Astrocyte (in vitro differentiated cells and primary cell): Measurements from ENCODE around the gene C10orf62. TPM values are rescaled to one million over a fixed set of nuclear protein-coding genes. Genes with fewer than 3 reads are reported as not detected.

ENCODE experiments used
- DNase-seq: peaks from one replicate; pipeline ENCODE4 v3.0.0-alpha.2; 2010; ENCODE audit warnings: low read depth
- FAIRE-seq: peaks from 2 replicates; lab custom pipeline; 2011; peaks lifted over from hg19 to GRCh38; lab: Jason Lieb, UNC
- H2AFZ ChIP-seq: 2 replicates; pipeline ENCODE4 v1.6.0; 2012; ENCODE audit warnings: low read depth, low read length, inconsistent platforms
- H3K27ac ChIP-seq: 2 replicates; pipeline ENCODE4 v1.5.1; 2011; ENCODE audit warnings: low read depth, low read length, inconsistent platforms
- H3K27me3 ChIP-seq: 2 replicates; pipeline ENCODE4 v1.6.0; 2011; ENCODE audit warnings: low read length, inconsistent platforms; ENCODE audit not compliant: insufficient read depth
- H3K36me3 ChIP-seq: 2 replicates; pipeline ENCODE4 v1.5.1; 2011; ENCODE audit warnings: low read length, inconsistent platforms; ENCODE audit not compliant: insufficient read depth
- H3K4me1 ChIP-seq: 2 replicates; pipeline ENCODE4 v1.5.1; 2011; ENCODE audit warnings: low read length, inconsistent platforms; ENCODE audit not compliant: insufficient read depth
- H3K4me2 ChIP-seq: 2 replicates; pipeline ENCODE4 v1.6.0; 2012; ENCODE audit warnings: low read length, inconsistent platforms
- H3K4me3 ChIP-seq: 2 replicates; pipeline ENCODE4 v1.5.1; 2011; ENCODE audit warnings: low read depth, mild to moderate bottlenecking, low read length, inconsistent platforms; ENCODE audit not compliant: insufficient read depth
- H3K79me2 ChIP-seq: 2 replicates; pipeline ENCODE4 v1.6.0; 2012; ENCODE audit warnings: mild to moderate bottlenecking, low read length, inconsistent platforms; ENCODE audit not compliant: insufficient read depth
- H3K9ac ChIP-seq: 2 replicates; pipeline ENCODE4 v1.6.0; 2012; ENCODE audit warnings: mild to moderate bottlenecking, low read length, inconsistent platforms
- H3K9me3 ChIP-seq: 2 replicates; pipeline ENCODE4 v1.5.1; 2012; ENCODE audit warnings: low read depth, mild to moderate bottlenecking, low read length, inconsistent platforms; ENCODE audit not compliant: insufficient read depth
- H4K20me1 ChIP-seq: 2 replicates; pipeline ENCODE4 v1.6.0; 2012; ENCODE audit warnings: low read length, inconsistent platforms; ENCODE audit not compliant: insufficient read depth
- H3K27ac Mint-ChIP-seq: one replicate; pipeline ENCODE4 v1.8.0; 2021; ENCODE audit warnings: mild to moderate bottlenecking, mixed read lengths; ENCODE audit not compliant: unreplicated experiment
- H3K27me3 Mint-ChIP-seq: one replicate; pipeline ENCODE4 v1.8.0; 2021; ENCODE audit warnings: low read depth, mixed read lengths; ENCODE audit not compliant: unreplicated experiment
- H3K36me3 Mint-ChIP-seq: one replicate; pipeline ENCODE4 v1.8.0; 2021; ENCODE audit warnings: low read depth, mixed read lengths; ENCODE audit not compliant: unreplicated experiment
- H3K4me1 Mint-ChIP-seq: one replicate; pipeline ENCODE4 v1.8.0; 2021; ENCODE audit warnings: low read depth, mixed read lengths; ENCODE audit not compliant: unreplicated experiment
- H3K4me3 Mint-ChIP-seq: one replicate; pipeline ENCODE4 v1.8.0; 2021; ENCODE audit warnings: mild to moderate bottlenecking, moderate library complexity, mixed read lengths; ENCODE audit not compliant: unreplicated experiment
- H3K9me3 Mint-ChIP-seq: one replicate; pipeline ENCODE4 v1.8.0; 2021; ENCODE audit warnings: mild to moderate bottlenecking, mixed read lengths; ENCODE audit not compliant: unreplicated experiment
- EZH2 ChIP-seq: IDR thresholded peaks from 2 replicates; pipeline ENCODE4 v1.6.1; 2012; ENCODE audit warnings: mild to moderate bottlenecking, low read length, inconsistent platforms; ENCODE audit not compliant: insufficient read depth
- total RNA-seq: library from RNA; stranded (reverse); gene quantifications from 2 replicates; pipeline ENCODE4 v1.2.1, GENCODE V29; 2021
- TF ChIP-seq, protein P1 (sequence below): IDR thresholded peaks from 2 replicates; pipeline ENCODE4 v1.5.1; 2011; ENCODE audit warnings: low read depth, mild to moderate bottlenecking, inconsistent platforms, low read length, moderate library complexity; ENCODE audit not compliant: insufficient read depth

Gene C10orf62
- total RNA-seq, 1 donor from 2014 or later = not detected

DNA sequence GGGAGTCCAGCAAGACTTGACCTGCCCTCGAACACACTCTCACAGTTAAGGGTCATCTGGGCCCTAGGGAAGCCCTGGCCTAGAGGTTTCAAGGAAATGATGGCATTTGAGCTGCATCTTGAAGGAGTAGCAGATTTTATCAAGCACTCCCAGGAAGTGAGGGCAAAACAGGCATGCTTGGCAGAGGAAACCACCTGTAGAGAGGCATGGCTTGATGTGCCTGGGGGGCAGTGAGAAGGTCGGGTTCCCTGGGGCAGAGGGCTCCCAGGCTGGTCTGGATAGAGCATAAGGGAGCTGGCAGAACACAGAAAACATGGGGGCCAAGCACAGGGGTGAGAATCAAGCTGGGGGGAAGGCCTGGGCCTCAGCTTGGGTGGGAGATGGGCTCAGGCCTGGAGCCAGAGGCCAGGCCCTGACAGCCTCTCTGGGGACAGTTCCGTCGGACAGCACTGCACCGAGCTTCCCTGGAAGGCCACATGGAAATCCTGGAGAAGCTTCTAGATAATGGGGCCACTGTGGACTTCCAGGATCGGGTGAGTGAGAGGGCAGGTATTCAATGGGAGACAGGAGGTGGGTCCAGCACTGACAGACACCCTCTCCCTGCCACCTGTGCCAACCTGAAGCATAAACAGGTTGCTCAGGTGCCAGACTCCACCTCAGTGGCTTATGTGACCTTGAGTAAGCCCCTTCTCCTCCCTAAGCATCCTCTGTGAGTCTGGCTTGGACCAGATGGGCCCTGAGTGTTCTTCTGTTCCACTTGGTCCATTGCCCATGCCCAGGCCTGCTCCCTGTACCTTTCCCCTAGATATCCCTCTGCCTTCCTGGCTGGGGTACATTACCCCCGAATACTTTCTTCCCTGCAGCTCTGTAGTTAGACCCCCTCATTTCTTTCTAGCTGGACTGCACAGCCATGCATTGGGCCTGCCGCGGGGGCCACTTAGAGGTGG is 8.8 kb upstream of the C10orf62 start:
- DNase-seq = no peak
- no peaks in the 10 kb centered on the region for H3K36me3 ChIP-seq
- H3K4me1 ChIP-seq = no peaks in the 10 kb centered on the region
- no peak for FAIRE-seq
- no peaks in the 10 kb centered on the region for H3K79me2 ChIP-seq
- H3K27me3 ChIP-seq = no peaks in the 10 kb centered on the region
- no peak overlapping the region for H3K27ac ChIP-seq
- H3K4me3 ChIP-seq = no peak overlapping the region
- peaks cover 1% of the 10 kb centered on the region for H3K4me1 Mint-ChIP-seq
- no peak overlapping the region for H3K9ac ChIP-seq
- TF ChIP-seq, protein P1, sequence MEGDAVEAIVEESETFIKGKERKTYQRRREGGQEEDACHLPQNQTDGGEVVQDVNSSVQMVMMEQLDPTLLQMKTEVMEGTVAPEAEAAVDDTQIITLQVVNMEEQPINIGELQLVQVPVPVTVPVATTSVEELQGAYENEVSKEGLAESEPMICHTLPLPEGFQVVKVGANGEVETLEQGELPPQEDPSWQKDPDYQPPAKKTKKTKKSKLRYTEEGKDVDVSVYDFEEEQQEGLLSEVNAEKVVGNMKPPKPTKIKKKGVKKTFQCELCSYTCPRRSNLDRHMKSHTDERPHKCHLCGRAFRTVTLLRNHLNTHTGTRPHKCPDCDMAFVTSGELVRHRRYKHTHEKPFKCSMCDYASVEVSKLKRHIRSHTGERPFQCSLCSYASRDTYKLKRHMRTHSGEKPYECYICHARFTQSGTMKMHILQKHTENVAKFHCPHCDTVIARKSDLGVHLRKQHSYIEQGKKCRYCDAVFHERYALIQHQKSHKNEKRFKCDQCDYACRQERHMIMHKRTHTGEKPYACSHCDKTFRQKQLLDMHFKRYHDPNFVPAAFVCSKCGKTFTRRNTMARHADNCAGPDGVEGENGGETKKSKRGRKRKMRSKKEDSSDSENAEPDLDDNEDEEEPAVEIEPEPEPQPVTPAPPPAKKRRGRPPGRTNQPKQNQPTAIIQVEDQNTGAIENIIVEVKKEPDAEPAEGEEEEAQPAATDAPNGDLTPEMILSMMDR = no peak
- no peak for TF ChIP-seq EZH2
- H3K4me3 Mint-ChIP-seq = no peak overlapping the region
- H3K9me3 Mint-ChIP-seq = no peaks in the 10 kb centered on the region
- H3K27me3 Mint-ChIP-seq = no peaks in the 10 kb centered on the region
- H3K4me2 ChIP-seq = no peak overlapping the region
- no peak overlapping the region for H3K27ac Mint-ChIP-seq
- no peaks in the 10 kb centered on the region for H3K9me3 ChIP-seq
- no peaks in the 10 kb centered on the region for H4K20me1 ChIP-seq
- peaks cover 3% of the 10 kb centered on the region for H3K36me3 Mint-ChIP-seq
- H2AFZ ChIP-seq = no peak overlapping the region

DNA sequence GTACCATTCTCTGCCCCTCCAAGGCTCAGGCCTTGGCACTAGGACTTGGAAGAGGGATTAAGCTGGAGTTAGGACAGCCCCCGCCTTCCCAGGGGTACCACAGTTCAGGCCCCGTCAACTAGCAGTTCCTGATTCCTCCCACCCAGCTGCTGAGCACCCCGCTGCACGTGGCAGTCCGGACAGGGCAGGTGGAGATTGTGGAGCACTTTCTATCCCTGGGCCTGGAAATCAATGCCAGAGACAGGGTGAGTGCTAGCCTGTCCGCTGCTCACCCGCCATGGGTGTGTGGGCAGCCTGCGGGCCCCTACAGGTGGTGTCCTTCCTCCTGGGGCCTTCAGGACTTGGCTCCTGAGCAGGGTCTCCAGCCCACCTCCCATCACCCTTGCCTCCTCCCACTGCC is 7.4 kb upstream of the C10orf62 start:
- Mint-ChIP-seq H3K36me3 (peaks cover 3% of the 10 kb centered on the region), H3K27ac (no peak overlapping the region), H3K9me3 (no peaks in the 10 kb centered on the region), H3K27me3 (no peaks in the 10 kb centered on the region), H3K4me1 (peaks cover 1% of the 10 kb centered on the region), H3K4me3 (no peak overlapping the region)
- no peak overlapping the region for H3K27ac ChIP-seq
- no peaks in the 10 kb centered on the region for H3K4me1 ChIP-seq
- no peaks in the 10 kb centered on the region for H4K20me1 ChIP-seq
- no peak for DNase-seq
- TF ChIP-seq EZH2 = no peak
- TF ChIP-seq, protein P1 = no peak
- no peak overlapping the region for H3K4me3 ChIP-seq
- no peaks in the 10 kb centered on the region for H3K9me3 ChIP-seq
- no peak overlapping the region for H3K4me2 ChIP-seq
- no peaks in the 10 kb centered on the region for H3K79me2 ChIP-seq
- no peak overlapping the region for H2AFZ ChIP-seq
- H3K27me3 ChIP-seq = no peaks in the 10 kb centered on the region
- H3K36me3 ChIP-seq = no peaks in the 10 kb centered on the region
- FAIRE-seq = no peak
- no peak overlapping the region for H3K9ac ChIP-seq

DNA sequence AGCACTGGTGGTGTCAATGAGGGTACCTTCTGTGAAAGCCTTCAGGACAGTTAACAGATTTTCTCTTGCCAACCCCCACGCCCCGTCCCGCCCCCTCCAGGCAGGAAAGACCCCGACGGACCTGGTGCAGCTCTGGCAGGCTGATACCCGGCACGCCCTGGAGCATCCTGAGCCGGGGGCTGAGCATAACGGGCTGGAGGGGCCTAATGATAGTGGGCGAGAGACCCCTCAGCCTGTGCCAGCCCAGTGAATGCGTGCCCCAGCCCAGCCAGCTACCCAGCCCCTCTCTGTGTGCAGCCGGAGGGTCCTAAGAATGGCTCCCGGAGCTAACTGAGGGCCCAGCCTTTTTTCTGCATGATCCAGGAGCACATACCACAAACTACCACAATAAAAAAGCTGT is 6.0 kb upstream of the C10orf62 start:
- no peaks in the 10 kb centered on the region for H3K27me3 Mint-ChIP-seq
- H3K4me1 Mint-ChIP-seq = peaks cover 1% of the 10 kb centered on the region
- Histone ChIP-seq H3K9me3 (no peaks in the 10 kb centered on the region), H3K9ac (no peak overlapping the region), H3K27ac (no peak overlapping the region), H3K4me1 (no peaks in the 10 kb centered on the region), H3K4me2 (no peak overlapping the region), H3K27me3 (no peaks in the 10 kb centered on the region), H4K20me1 (no peaks in the 10 kb centered on the region), H3K79me2 (no peaks in the 10 kb centered on the region), H3K4me3 (no peak overlapping the region), H3K36me3 (no peaks in the 10 kb centered on the region), H2AFZ (no peak overlapping the region)
- peaks cover 3% of the 10 kb centered on the region for H3K36me3 Mint-ChIP-seq
- H3K9me3 Mint-ChIP-seq = no peaks in the 10 kb centered on the region
- no peak overlapping the region for H3K27ac Mint-ChIP-seq
- FAIRE-seq (no peak), DNase-seq (no peak)
- H3K4me3 Mint-ChIP-seq = no peak overlapping the region
- no peak for TF ChIP-seq EZH2
- TF ChIP-seq, protein P1 = no peak
